PC-9 (cell line): ENCODE results near the gene IFNLR1.

Experiments used
- EZH2 ChIP-seq: fragments of 200-600 bp; sonication (generic); IDR thresholded peaks from 2 replicates; pipeline ENCODE4 v1.8.0; 2017; ENCODE audit warnings: antibody characterized with exemption, low read depth
- TF ChIP-seq, protein P1 (sequence below): fragments of 200-600 bp; sonication (generic); conservative IDR thresholded peaks from 2 replicates; pipeline ENCODE4 v1.6.1; 2017; ENCODE audit warnings: mixed run types, antibody characterized with exemption, mild to moderate bottlenecking, moderate library complexity

DNA sequence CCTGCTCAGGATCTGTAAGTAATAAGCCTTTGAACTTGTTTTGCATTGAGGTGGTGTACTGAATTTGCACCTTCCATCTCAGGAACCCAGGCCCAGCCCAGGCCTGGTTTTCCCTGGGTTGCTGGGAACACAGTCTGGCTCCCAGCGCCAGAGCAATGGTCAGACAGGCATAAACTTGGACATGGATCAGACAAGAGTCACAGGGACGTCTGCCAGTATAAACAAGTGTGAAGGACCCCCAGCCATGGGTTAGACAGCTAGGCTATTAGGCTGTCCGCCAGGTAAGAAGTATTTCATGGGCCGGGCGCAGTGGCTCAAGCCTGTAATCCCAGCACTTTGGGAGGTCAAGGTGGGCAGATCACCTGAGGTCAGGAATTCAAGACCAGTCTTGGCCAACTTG is 5.5 kb downstream of the IFNLR1 start:
- no peak for TF ChIP-seq EZH2
- TF ChIP-seq, protein P1, sequence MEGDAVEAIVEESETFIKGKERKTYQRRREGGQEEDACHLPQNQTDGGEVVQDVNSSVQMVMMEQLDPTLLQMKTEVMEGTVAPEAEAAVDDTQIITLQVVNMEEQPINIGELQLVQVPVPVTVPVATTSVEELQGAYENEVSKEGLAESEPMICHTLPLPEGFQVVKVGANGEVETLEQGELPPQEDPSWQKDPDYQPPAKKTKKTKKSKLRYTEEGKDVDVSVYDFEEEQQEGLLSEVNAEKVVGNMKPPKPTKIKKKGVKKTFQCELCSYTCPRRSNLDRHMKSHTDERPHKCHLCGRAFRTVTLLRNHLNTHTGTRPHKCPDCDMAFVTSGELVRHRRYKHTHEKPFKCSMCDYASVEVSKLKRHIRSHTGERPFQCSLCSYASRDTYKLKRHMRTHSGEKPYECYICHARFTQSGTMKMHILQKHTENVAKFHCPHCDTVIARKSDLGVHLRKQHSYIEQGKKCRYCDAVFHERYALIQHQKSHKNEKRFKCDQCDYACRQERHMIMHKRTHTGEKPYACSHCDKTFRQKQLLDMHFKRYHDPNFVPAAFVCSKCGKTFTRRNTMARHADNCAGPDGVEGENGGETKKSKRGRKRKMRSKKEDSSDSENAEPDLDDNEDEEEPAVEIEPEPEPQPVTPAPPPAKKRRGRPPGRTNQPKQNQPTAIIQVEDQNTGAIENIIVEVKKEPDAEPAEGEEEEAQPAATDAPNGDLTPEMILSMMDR: no peak
